ENCODE data around the gene SPTBN5. TPM values are rescaled to one million over a fixed set of nuclear protein-coding genes. Genes with fewer than 3 reads are reported as not detected.
A peak's percentile ranks its signal among the peaks of the same experiment; 100 is the strongest.

Gene SPTBN5
- total RNA-seq, 1 experiment from 2014 or later, result 3.2 TPM

DNA sequence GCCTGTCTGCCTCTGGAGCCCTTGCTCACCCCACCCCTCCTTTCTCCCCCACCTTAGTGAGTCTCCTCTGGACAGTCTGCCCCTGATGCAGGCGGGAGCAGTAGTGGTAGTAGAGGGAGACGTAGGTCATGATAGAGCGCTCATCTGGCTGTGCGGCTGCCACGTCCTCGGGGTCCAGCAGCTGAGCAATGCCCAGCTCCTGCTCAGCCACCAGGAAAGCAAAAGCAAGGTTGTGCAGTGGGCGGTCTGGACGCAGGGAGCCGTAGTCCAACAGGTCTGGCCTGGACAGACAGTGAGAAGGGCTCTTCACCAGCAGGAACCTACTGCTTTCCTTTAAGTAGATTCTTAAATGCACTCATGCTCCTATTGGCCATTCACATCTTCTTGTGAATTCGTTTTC, 6.7 kb downstream of the SPTBN5 start:
- POLR2A ChIA-PET (ENCODE audit: low non-redundant PET), result interaction anchor here (0.5 kb wide), 1 partner anchor 570 kb away, joined by 3 read pairs; no protein-coding TSS in a partner anchor
- no peaks in the 10 kb centered on the region for H3K9me3 ChIP-seq (ENCODE audit: low read depth, low read length, poor library complexity, severe bottlenecking)
- H3K27me3 ChIP-seq (replicated peaks; ENCODE audit: insufficient read depth, low read depth, low read length, poor library complexity), result no peaks in the 10 kb centered on the region
- H3K36me3 ChIP-seq (ENCODE audit: insufficient read depth, low read length, poor library complexity, severe bottlenecking), result no peaks in the 10 kb centered on the region
- H3K27ac ChIP-seq (ENCODE audit: low read depth, low read length, poor library complexity, severe bottlenecking), result no peak overlapping the region
- intact Hi-C loops (cut with micrococcal nuclease; ENCODE audit: unreplicated experiment), result no loop called here
- TF ChIP-seq EZH2 (IDR thresholded peaks at IDR 0.05; ENCODE audit: borderline replicate concordance, low read depth, low read length, poor library complexity, severe bottlenecking), result no peak
- TF ChIP-seq, protein P1, sequence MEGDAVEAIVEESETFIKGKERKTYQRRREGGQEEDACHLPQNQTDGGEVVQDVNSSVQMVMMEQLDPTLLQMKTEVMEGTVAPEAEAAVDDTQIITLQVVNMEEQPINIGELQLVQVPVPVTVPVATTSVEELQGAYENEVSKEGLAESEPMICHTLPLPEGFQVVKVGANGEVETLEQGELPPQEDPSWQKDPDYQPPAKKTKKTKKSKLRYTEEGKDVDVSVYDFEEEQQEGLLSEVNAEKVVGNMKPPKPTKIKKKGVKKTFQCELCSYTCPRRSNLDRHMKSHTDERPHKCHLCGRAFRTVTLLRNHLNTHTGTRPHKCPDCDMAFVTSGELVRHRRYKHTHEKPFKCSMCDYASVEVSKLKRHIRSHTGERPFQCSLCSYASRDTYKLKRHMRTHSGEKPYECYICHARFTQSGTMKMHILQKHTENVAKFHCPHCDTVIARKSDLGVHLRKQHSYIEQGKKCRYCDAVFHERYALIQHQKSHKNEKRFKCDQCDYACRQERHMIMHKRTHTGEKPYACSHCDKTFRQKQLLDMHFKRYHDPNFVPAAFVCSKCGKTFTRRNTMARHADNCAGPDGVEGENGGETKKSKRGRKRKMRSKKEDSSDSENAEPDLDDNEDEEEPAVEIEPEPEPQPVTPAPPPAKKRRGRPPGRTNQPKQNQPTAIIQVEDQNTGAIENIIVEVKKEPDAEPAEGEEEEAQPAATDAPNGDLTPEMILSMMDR (conservative IDR thresholded peaks at IDR 0.05; ENCODE audit: low read depth, low read length), result no peak
- no peak overlapping the region for H3K4me3 ChIP-seq (ENCODE audit: low read depth, low read length, poor library complexity, severe bottlenecking)
- CTCF ChIA-PET, result no interaction called here
- H3K4me1 ChIP-seq (ENCODE audit: insufficient read depth, low read length, poor library complexity, severe bottlenecking), result no peaks in the 10 kb centered on the region
- no TSS peak for BruUV-seq (replicated peaks)
- DNase-seq (ENCODE audit: low spot score), result no peak

DNA sequence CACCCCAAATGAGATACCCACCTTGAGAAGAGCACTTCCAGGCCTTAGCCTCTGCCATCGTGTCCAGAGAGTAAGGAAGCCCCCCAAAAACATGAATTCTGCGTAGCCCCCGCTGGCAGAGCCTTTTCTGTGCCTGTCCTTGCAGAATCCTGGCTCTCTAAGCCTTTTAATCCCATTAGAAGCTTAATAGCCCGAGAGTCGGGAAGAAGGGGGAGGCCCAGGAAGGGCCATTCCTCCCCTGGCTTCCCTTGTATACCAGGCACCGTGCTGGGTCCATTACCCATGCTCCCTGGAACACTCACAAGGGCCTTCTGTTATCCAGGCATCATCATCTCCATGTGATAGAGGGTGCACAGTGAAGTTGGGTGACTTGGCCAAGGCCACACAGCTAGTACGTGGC, 7.1 kb downstream of the SPTBN5 start:
- H3K27me3 ChIP-seq (replicated peaks; ENCODE audit: insufficient read depth, low read depth, low read length, poor library complexity), result no peaks in the 10 kb centered on the region
- TF ChIP-seq, protein P1 (conservative IDR thresholded peaks at IDR 0.05; ENCODE audit: low read depth, low read length), result no peak
- TF ChIP-seq EZH2 (IDR thresholded peaks at IDR 0.05; ENCODE audit: borderline replicate concordance, low read depth, low read length, poor library complexity, severe bottlenecking), result no peak
- POLR2A ChIA-PET (ENCODE audit: low non-redundant PET), result interaction anchor here (0.5 kb wide), 1 partner anchor 570 kb away, joined by 3 read pairs; no protein-coding TSS in a partner anchor

DNA sequence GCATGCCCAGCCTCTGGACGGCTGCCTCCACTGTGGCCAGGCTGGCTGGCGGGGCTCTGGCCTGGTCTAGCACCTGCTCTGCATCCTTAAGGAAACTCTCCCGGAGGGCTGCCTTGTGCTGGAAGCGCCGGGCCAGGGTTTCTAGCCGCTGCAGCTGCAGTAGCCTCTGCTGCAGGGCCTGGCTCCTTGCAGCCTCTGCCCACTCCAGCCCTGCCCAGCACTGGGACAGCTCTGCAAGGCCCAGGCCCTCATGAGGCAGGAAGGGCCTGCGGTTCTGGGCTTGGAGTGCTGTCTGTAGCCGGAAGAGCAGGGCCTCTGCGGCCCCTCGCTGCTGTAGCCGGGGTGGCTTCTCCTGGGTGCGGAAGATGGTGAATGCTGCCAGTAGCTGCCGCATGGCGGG, 8.0 kb downstream of the SPTBN5 start:
- Histone ChIP-seq H3K4me3 (ENCODE audit: low read depth, low read length, poor library complexity, severe bottlenecking) (no peak overlapping the region), H3K27me3 (replicated peaks; ENCODE audit: insufficient read depth, low read depth, low read length, poor library complexity) (no peaks in the 10 kb centered on the region), H3K9me3 (ENCODE audit: low read depth, low read length, poor library complexity, severe bottlenecking) (no peaks in the 10 kb centered on the region), H3K36me3 (ENCODE audit: insufficient read depth, low read length, poor library complexity, severe bottlenecking) (no peaks in the 10 kb centered on the region), H3K4me1 (ENCODE audit: insufficient read depth, low read length, poor library complexity, severe bottlenecking) (no peaks in the 10 kb centered on the region), H3K27ac (ENCODE audit: low read depth, low read length, poor library complexity, severe bottlenecking) (no peak overlapping the region)
- DNase-seq (ENCODE audit: low spot score), result no peak
- no TSS peak for BruUV-seq (replicated peaks)
- ChIA-PET POLR2A (ENCODE audit: low non-redundant PET) (no interaction called here), CTCF (no interaction called here)
- no peak for TF ChIP-seq EZH2 (IDR thresholded peaks at IDR 0.05; ENCODE audit: borderline replicate concordance, low read depth, low read length, poor library complexity, severe bottlenecking)
- intact Hi-C loops (cut with micrococcal nuclease; ENCODE audit: unreplicated experiment), result no loop called here

More for the DNA sequence above, 7.1 kb downstream of the SPTBN5 start:
- BruUV-seq (replicated peaks), result no TSS peak
- Histone ChIP-seq H3K36me3 (ENCODE audit: insufficient read depth, low read length, poor library complexity, severe bottlenecking) (no peaks in the 10 kb centered on the region), H3K27ac (ENCODE audit: low read depth, low read length, poor library complexity, severe bottlenecking) (no peak overlapping the region), H3K4me3 (ENCODE audit: low read depth, low read length, poor library complexity, severe bottlenecking) (no peak overlapping the region), H3K9me3 (ENCODE audit: low read depth, low read length, poor library complexity, severe bottlenecking) (no peaks in the 10 kb centered on the region), H3K4me1 (ENCODE audit: insufficient read depth, low read length, poor library complexity, severe bottlenecking) (no peaks in the 10 kb centered on the region)
- DNase-seq (ENCODE audit: low spot score), result peak; percentile 35
- intact Hi-C loops (cut with micrococcal nuclease; ENCODE audit: unreplicated experiment), result no loop called here
- CTCF ChIA-PET, result no interaction called here

DNA sequence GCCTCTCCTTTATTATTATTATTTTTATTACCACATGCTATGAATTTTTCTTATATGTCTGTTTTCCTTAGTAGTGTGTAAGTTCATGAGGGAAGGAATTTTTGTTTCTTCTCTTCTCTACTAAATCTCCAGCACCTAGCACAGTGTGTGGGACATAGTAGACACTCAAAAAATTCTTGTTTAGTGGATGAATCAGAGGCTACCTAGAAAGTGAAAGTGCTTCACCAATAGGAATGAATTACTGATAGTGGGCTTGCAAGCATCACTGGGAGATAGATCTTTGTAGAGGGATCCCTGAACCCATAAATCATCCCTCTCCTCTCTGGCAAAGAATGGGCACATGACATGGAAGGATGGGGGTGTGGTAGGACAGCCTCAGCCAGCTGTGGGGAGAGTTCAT, 8.5 kb downstream of the SPTBN5 start:
- intact Hi-C loops (cut with micrococcal nuclease; ENCODE audit: unreplicated experiment), result no loop called here
- H3K9me3 ChIP-seq (ENCODE audit: low read depth, low read length, poor library complexity, severe bottlenecking), result no peaks in the 10 kb centered on the region
- POLR2A ChIA-PET (ENCODE audit: low non-redundant PET), result no interaction called here
- CTCF ChIA-PET, result no interaction called here
- no peak for TF ChIP-seq EZH2 (IDR thresholded peaks at IDR 0.05; ENCODE audit: borderline replicate concordance, low read depth, low read length, poor library complexity, severe bottlenecking)
- TF ChIP-seq, protein P1 (conservative IDR thresholded peaks at IDR 0.05; ENCODE audit: low read depth, low read length), result no peak
- no peak for DNase-seq (ENCODE audit: low spot score)
- H3K36me3 ChIP-seq (ENCODE audit: insufficient read depth, low read length, poor library complexity, severe bottlenecking), result no peaks in the 10 kb centered on the region
- no peaks in the 10 kb centered on the region for H3K27me3 ChIP-seq (replicated peaks; ENCODE audit: insufficient read depth, low read depth, low read length, poor library complexity)
- H3K27ac ChIP-seq (ENCODE audit: low read depth, low read length, poor library complexity, severe bottlenecking), result no peak overlapping the region
- H3K4me1 ChIP-seq (ENCODE audit: insufficient read depth, low read length, poor library complexity, severe bottlenecking), result no peaks in the 10 kb centered on the region
- H3K4me3 ChIP-seq (ENCODE audit: low read depth, low read length, poor library complexity, severe bottlenecking), result no peak overlapping the region
- no TSS peak for BruUV-seq (replicated peaks)

Measured in A673 (cell line).